WTC11 (cell line): ENCODE data around the gene P2RX6. TPM values are rescaled to one million over a fixed set of nuclear protein-coding genes. Genes with fewer than 3 reads are reported as not detected.

Experiments used
- ATAC-seq: fragments of 200-7000 bp; cut with Tn5 transposase; 2 replicates; pipeline ENCODE4 v1.10.0; 2021; ENCODE audit warnings: mild to moderate bottlenecking, moderate library complexity
- CTCF ChIA-PET: fragments of 300-600 bp; sonication (Branson Sonifier 250); formaldehyde crosslinking; loops from one replicate; lab custom pipeline; 2021; ENCODE audit warnings: antibody characterized with exemption; lab: Charles Lee
- POLR2A ChIA-PET: fragments of 350-600 bp; sonication (Branson Sonifier 250); formaldehyde crosslinking; loops from one replicate; lab custom pipeline; 2021; ENCODE audit warnings: antibody characterized with exemption; lab: Charles Lee
- DNase-seq: peaks from one replicate; pipeline ENCODE4 v3.0.0; 2021; ENCODE audit warnings: low spot score
- H3K27ac Mint-ChIP-seq: 2 replicates; pipeline ENCODE4 v1.8.0; 2021; ENCODE audit warnings: mixed read lengths
- H3K27me3 Mint-ChIP-seq: 2 replicates; pipeline ENCODE4 v1.8.0; 2021; ENCODE audit warnings: low read depth, mild to moderate bottlenecking, moderate library complexity, mixed read lengths
- H3K36me3 Mint-ChIP-seq: 2 replicates; pipeline ENCODE4 v1.8.0; 2021; ENCODE audit warnings: mixed read lengths
- H3K4me1 Mint-ChIP-seq: 2 replicates; pipeline ENCODE4 v1.8.0; 2022; ENCODE audit warnings: mixed read lengths
- H3K4me3 Mint-ChIP-seq: 2 replicates; pipeline ENCODE4 v1.8.0; 2021; ENCODE audit warnings: mild to moderate bottlenecking, moderate library complexity, mixed read lengths
- H3K9me3 Mint-ChIP-seq: 2 replicates; pipeline ENCODE4 v1.8.0; 2021; ENCODE audit warnings: mixed read lengths
- ATF1 ChIP-seq: sonication (generic); formaldehyde crosslinking; IDR thresholded peaks from 2 replicates; pipeline ENCODE4 v1.8.1; 2023; ENCODE audit warnings: mild to moderate bottlenecking, moderate library complexity, missing genetic modification reagents
- ATF2 ChIP-seq: sonication (generic); formaldehyde crosslinking; IDR thresholded peaks from 2 replicates; pipeline ENCODE4 v1.8.1; 2022; ENCODE audit warnings: low read depth, missing genetic modification reagents, borderline replicate concordance
- ERG ChIP-seq: fragments of 250-450 bp; sonication (Bioruptor Pico); IDR thresholded peaks from 2 replicates; pipeline ENCODE4 v1.8.0; 2021; ENCODE audit warnings: mild to moderate bottlenecking
- FOXJ3 ChIP-seq: sonication (generic); formaldehyde crosslinking; IDR thresholded peaks from 2 replicates; pipeline ENCODE4 v1.9.0; 2021; ENCODE audit warnings: missing genetic modification reagents, mild to moderate bottlenecking, borderline replicate concordance
- FOXP4 ChIP-seq: sonication (generic); formaldehyde crosslinking; IDR thresholded peaks from 2 replicates; pipeline ENCODE4 v1.8.0; 2022; ENCODE audit warnings: mild to moderate bottlenecking, missing genetic modification reagents
- GTF2I ChIP-seq: fragments of 250-450 bp; sonication (Bioruptor Pico); conservative IDR thresholded peaks from 2 replicates; pipeline ENCODE4 v1.4.0; 2021; ENCODE audit warnings: mild to moderate bottlenecking
- HMGXB4 ChIP-seq: sonication (generic); formaldehyde crosslinking; IDR thresholded peaks from 2 replicates; pipeline ENCODE4 v1.8.1; 2023; ENCODE audit warnings: mild to moderate bottlenecking, moderate library complexity, missing genetic modification reagents
- PRDM15 ChIP-seq: sonication (generic); formaldehyde crosslinking; IDR thresholded peaks from 2 replicates; pipeline ENCODE4 v1.8.0; 2022; ENCODE audit warnings: missing genetic modification reagents
- SMAD3 ChIP-seq: sonication (generic); formaldehyde crosslinking; IDR thresholded peaks from 2 replicates; pipeline ENCODE4 v1.8.0; 2022; ENCODE audit warnings: missing genetic modification reagents, mild to moderate bottlenecking, borderline replicate concordance
- TCF7 ChIP-seq: sonication (generic); formaldehyde crosslinking; IDR thresholded peaks from 2 replicates; pipeline ENCODE4 v1.8.0; 2022; ENCODE audit warnings: mild to moderate bottlenecking, low read depth, missing genetic modification reagents, moderate library complexity
- TEAD1 ChIP-seq: sonication (generic); formaldehyde crosslinking; IDR thresholded peaks from 2 replicates; pipeline ENCODE4 v1.8.0; 2022; ENCODE audit warnings: mild to moderate bottlenecking, missing genetic modification reagents
- TP53 ChIP-seq: sonication (generic); formaldehyde crosslinking; IDR thresholded peaks from 2 replicates; pipeline ENCODE4 v1.8.1; 2023; ENCODE audit warnings: mild to moderate bottlenecking, missing genetic modification reagents
- ZNF396 ChIP-seq: fragments of 250-450 bp; sonication (Bioruptor Pico); IDR thresholded peaks from 2 replicates; pipeline ENCODE4 v1.8.0; 2021; ENCODE audit warnings: mild to moderate bottlenecking, moderate library complexity, borderline replicate concordance
- ZNF423 ChIP-seq: fragments of 250-450 bp; sonication (Bioruptor Pico); IDR thresholded peaks from 2 replicates; pipeline ENCODE4 v2.1.2; 2022; ENCODE audit warnings: mild to moderate bottlenecking, moderate library complexity
- total RNA-seq: library from RNA; stranded (reverse); gene quantifications from 3 replicates; pipeline ENCODE4 v1.2.3, GENCODE V29; 2021

Gene P2RX6
- total RNA-seq, 1 experiment from 2014 or later: 0.13 TPM

- Mint-ChIP-seq H3K36me3 (peaks cover 10% of the 10 kb centered on the region; the same call in 1 of the 2 replicates), H3K9me3 (peaks cover 12% of the 10 kb centered on the region), H3K27ac (no peak overlapping the region), H3K27me3 (peaks cover 36% of the 10 kb centered on the region), H3K4me3 (no peak overlapping the region), H3K4me1 (peaks cover 23% of the 10 kb centered on the region)
- TF ChIP-seq GTF2I (CRISPR knock-in tag): no peak
- no peak for TF ChIP-seq ERG (CRISPR knock-in tag)
- DNase-seq (no peak), ATAC-seq (no peak)
- ChIA-PET POLR2A (no interaction called here), CTCF (interaction anchor here (4.7 kb wide), 1 partner anchor 91 kb away, joined by 14 read pairs; no protein-coding TSS in a partner anchor)
These were observed 37.9 kb upstream of the P2RX6 start for GRCh38 chr22:20977019-20977418.

GRCh38 chr22:20977516-20978170 lies 37.3 kb upstream of the P2RX6 start:
- Mint-ChIP-seq H3K4me1 (peaks cover 26% of the 10 kb centered on the region), H3K27ac (no peak overlapping the region), H3K9me3 (peaks cover 12% of the 10 kb centered on the region), H3K4me3 (no peak overlapping the region), H3K36me3 (peaks cover 10% of the 10 kb centered on the region; the same call in 1 of the 2 replicates), H3K27me3 (peaks cover 38% of the 10 kb centered on the region)
- CTCF ChIA-PET: interaction anchor here (1.0 to 4.7 kb wide), 2 partner anchors 21 to 92 kb away, joined by 3 to 14 read pairs; no protein-coding TSS in a partner anchor
- no peak for TF ChIP-seq TP53 (CRISPR knock-in tag)
- no peak for TF ChIP-seq TEAD1 (CRISPR knock-in tag)
- TF ChIP-seq PRDM15 (CRISPR knock-in tag): no peak
- TF ChIP-seq FOXJ3: no peak
- TF ChIP-seq ATF1: no peak
- no peak for TF ChIP-seq HMGXB4 (CRISPR knock-in tag)
- TF ChIP-seq SMAD3: no peak
- TF ChIP-seq ZNF423 (CRISPR knock-in tag): no peak
- no peak for TF ChIP-seq ZNF396
- TF ChIP-seq FOXP4 (CRISPR knock-in tag): no peak
- TF ChIP-seq TCF7 (CRISPR knock-in tag): no peak
- TF ChIP-seq ATF2: no peak
- no peak for ATAC-seq
- POLR2A ChIA-PET: no interaction called here
- no peak for DNase-seq
